DND-41 (cell line): Measurements from ENCODE around the gene TMEM255B.
"Not testable (repeated sequence)": the region's sequence is repeated elsewhere in the genome, so short reads cannot be mapped to it uniquely, and the experiment has no call there.

Experiments used
- EZH2 ChIP-seq: IDR thresholded peaks from 3 replicates; pipeline ENCODE4 v1.6.1; 2012; ENCODE audit warnings: borderline replicate concordance, low read depth, mild to moderate bottlenecking, moderate library complexity, low read length, inconsistent platforms; ENCODE audit not compliant: severe bottlenecking
- TF ChIP-seq, protein P1 (sequence below): IDR thresholded peaks from 2 replicates; pipeline ENCODE4 v1.5.1; 2012; ENCODE audit warnings: borderline replicate concordance, low read length, moderate library complexity, mild to moderate bottlenecking; ENCODE audit not compliant: poor library complexity, severe bottlenecking; ENCODE audit errors: extremely low read depth

DNA sequence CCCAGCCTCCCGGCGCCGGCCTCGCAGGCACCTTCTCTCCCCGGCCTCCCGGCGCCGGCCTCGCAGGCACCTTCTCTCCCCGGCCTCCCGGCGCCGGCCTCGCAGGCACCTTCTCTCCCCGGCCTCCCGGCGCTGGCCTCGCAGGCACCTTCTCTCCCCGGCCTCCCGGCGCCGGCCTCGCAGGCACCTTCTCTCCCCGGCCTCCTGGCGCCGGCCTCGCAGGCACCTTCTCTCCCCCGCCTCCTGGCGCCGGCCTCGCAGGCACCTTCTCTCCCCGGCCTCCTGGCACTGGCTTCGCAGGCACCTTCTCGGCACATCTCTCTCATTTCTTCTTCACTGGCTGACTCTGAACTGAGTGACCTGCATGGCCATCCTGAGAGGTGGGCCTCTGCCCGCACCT, 67.4 kb downstream of the TMEM255B start:
- TF ChIP-seq, protein P1, sequence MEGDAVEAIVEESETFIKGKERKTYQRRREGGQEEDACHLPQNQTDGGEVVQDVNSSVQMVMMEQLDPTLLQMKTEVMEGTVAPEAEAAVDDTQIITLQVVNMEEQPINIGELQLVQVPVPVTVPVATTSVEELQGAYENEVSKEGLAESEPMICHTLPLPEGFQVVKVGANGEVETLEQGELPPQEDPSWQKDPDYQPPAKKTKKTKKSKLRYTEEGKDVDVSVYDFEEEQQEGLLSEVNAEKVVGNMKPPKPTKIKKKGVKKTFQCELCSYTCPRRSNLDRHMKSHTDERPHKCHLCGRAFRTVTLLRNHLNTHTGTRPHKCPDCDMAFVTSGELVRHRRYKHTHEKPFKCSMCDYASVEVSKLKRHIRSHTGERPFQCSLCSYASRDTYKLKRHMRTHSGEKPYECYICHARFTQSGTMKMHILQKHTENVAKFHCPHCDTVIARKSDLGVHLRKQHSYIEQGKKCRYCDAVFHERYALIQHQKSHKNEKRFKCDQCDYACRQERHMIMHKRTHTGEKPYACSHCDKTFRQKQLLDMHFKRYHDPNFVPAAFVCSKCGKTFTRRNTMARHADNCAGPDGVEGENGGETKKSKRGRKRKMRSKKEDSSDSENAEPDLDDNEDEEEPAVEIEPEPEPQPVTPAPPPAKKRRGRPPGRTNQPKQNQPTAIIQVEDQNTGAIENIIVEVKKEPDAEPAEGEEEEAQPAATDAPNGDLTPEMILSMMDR = not testable (repeated sequence)
- TF ChIP-seq EZH2 = not testable (repeated sequence)
